IPS DF 4.7 (cell line): ENCODE measurements around the gene TMEM218.
"Not testable (repeated sequence)": the region's sequence is repeated elsewhere in the genome, so short reads cannot be mapped to it uniquely, and the experiment has no call there.

Experiments
- DNase-seq: peaks from one replicate; pipeline ENCODE4 v3.0.0-alpha.2; 2013; ENCODE audit warnings: low spot score; ENCODE audit errors: extremely low read depth

TMEM218 gene

DNA sequence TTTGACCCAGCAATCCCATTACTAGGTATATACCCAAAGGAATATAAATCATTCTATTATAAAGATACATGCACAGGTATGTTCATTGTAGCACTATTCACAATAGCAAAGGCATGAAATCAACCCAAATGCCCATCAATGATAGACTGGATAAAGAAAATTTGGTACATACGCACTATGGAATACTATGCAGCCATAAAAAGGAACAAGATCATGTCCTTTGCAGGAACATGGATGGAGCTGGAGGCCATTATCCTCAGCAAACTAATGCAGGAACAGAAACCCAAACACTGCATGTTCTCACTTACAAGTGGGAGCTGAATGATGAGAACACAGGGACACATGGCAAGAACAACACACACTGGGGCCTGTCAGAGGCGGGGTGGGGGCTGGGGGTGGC lies 55.3 kb downstream of the TMEM218 start:
- DNase-seq: not testable (repeated sequence)

DNA sequence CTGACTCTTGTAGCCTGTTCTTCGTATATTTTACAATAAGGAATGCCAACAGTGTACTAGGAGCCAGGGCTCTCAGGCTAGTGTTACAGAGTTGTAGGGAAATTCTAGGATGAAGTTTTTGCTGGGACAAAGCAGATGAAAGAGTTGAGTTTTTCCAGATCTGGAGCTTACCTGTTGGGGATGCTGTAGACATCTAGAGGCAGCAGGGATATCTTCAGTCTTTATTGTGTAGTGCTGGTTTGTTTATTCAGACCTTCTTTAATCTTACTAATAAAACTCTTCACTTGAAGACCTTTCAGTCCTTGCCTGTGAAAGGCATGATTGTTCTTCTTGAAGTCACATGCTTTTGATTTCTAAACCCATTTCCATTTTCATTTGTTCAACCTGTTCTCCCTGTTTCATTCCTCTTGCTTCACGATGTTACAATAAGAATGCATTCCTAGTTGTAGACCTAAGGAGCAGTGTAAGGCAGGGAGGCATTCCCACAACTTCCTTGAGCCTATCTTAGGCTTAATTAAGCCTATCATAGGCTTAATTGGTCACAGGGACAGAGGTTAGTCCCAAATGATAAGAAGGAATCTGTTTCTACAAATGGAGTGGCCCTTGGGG lies 56.2 kb downstream of the TMEM218 start:
- DNase-seq: no peak

DNA sequence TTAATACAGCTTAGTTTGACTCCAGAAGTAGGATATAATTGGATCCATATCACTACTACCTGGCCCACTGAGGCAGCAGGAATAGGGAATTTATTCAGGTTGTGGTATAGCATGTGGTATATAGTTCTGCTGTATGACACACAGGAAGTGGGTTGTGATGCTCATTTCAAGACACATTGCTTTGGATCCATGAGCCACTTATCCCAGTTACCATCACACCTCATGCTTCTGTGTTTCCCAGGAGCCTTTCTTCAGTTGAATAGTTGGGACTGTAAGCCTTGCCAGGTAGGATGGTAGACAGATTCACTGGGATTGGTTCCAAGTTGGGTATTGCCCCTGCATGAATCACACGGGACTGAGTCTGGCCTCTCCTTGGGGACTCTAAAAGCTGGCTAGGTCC lies 58.3 kb downstream of the TMEM218 start:
- DNase-seq: no peak

DNA sequence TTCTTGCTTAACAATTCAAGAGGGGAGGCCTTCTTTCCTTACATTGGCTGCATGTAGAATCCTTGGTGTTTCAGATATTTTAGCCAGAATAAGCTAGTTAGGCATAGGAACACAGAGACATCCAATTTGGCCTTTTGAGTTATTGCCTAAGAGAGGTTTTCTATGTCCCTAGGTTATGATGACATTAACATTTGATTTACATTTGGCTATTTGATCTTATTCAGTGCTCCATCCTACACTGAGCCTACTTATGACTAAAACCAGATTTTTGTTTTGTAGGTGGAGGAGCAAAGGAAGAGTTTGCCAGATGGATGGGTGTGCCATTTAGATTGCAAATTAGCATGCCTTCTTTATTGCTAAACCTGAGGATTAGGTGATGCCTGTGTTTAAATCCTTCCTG lies 59.4 kb downstream of the TMEM218 start:
- DNase-seq: no peak

DNA sequence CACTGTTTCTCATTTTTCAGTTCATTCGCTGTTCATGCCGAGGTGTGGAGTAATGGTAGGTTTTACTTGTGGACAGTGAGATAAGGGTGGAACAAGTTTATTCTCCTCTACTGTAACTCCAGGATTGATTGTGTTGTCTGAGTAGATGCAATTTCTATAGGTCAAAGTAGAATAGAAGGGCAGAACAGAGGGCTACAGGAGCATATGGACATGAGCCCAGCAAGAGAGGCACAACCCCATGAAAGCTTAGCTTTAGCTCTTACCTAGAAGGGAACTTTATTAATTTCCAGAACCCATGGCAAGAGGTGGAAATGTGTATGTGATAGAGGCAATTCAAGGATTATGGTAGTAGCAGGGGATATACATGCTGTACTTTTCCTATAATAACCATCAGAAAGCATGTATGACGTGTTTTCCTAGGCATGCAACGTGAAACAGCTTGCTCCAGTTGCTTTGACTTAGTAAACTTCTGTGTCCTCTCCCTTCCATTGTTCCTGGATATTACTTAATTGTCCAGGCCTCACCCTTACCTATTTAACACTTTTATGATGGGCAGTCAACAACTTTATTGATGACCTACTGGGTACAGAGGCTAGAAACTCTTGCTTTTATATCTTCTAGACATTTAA lies 62.1 kb downstream of the TMEM218 start:
- no peak for DNase-seq
